Right forelimb (tissue), 1 donor: ENCODE data around the gene CFDP1.
"Not testable (repeated sequence)": the region's sequence is repeated elsewhere in the genome, so short reads cannot be mapped to it uniquely, and the experiment has no call there.

Experiments
- DNase-seq: peaks from one replicate; pipeline ENCODE4 v3.0.0-alpha.2; 2018

Gene CFDP1

DNA sequence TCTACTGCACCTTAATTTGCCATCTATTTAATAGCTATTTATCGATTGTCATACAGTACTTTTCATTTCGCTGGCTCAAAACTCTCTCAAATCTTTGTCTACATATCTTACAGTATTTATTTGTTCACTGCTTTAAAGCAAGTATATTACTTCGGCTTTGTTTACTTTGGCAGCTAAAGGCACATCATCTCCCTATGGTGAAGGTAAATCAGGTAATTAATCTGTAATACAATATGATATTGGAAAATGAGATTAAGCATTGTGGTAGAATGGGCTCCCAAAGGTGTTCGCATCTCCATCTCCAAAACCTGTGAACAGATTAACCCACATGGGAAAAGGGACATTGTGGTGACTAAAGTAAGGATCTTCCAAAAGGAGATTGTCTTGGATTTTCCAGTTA lies 24.7 kb upstream of the CFDP1 start:
- no peak for DNase-seq

DNA sequence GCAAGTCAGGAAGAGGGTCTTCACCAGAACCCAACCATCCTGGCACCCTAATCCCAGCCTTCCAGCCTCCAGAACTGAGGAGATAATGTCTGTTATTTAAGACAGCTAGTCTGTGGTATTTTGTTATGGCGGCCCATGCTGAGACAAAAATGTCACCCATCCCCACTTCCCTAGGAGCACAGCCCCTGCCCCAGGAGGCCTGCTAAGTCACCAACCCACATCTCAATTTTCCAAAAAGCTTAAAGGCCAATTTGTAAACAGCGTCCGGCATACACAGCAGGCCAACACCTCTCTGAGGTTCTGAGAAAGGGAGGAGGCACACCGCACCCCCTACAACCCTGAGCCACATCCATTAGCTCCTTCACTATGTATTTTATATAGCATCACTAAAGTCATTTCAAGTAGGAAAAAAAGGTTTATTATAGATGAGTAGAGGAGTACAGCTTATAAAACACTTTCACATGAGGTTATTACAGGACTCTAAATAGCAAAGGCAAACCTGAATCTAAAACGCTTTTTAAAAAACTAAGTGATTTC lies 24.2 kb upstream of the CFDP1 start:
- no peak for DNase-seq

DNA sequence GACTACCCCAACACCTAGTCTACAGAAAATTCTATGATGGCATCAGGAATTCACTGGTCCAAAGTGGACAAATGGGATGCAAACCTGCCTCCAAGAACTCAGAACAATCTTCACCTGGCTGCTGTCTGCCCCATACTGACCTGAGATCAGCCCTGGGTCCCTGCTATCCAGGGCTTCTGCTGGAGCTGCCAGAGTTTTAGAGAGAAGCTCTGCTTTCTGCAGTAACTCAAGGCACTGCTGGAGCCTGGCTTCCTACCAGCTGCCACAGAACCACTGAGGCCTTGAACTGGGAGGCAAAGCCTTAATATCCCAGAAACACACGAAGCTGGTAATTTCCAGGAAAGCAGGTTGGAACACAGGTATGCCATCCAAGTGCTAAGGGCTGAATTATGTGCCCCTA lies 23.7 kb upstream of the CFDP1 start:
- no peak for DNase-seq

DNA sequence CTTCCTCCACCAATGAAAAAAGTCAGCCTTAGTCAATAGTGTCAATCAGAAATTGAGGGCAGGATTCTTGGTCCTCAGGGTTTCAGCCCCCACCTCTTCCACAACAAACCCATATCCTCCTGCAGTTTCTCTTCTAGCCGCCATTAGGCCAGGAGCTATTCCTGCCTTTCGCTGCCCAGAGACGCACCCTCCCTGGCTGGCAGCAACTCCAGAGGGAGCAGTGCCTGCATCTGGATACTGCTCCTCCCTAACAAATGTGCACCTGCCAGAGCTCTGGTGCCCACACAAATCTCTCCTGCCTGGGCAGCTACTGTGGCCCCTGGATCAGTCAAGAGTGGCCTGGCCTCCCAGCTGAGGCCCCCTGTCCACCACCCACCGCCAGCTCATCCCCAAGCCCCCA lies 23.2 kb upstream of the CFDP1 start:
- not testable (repeated sequence) for DNase-seq

DNA sequence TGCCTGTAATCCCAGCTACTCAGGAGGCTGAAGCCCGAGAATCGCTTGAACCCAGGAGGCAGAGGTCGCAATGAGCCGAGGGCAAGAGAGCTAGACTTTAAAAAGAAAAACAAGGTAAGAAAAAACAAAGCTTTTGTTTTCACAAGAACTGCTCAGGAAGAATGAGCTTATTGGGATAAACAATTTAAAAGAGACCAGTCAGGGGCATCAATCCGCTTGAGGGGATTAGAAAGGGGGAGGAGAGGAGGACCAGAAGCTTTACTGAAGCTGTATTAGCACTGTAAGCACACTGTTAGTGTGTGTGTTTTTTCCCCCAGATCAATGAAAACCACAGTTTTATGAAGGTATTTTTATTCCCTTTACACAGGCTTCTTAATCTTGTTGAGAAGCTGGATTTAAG lies 22.4 kb upstream of the CFDP1 start:
- no peak for DNase-seq

DNA sequence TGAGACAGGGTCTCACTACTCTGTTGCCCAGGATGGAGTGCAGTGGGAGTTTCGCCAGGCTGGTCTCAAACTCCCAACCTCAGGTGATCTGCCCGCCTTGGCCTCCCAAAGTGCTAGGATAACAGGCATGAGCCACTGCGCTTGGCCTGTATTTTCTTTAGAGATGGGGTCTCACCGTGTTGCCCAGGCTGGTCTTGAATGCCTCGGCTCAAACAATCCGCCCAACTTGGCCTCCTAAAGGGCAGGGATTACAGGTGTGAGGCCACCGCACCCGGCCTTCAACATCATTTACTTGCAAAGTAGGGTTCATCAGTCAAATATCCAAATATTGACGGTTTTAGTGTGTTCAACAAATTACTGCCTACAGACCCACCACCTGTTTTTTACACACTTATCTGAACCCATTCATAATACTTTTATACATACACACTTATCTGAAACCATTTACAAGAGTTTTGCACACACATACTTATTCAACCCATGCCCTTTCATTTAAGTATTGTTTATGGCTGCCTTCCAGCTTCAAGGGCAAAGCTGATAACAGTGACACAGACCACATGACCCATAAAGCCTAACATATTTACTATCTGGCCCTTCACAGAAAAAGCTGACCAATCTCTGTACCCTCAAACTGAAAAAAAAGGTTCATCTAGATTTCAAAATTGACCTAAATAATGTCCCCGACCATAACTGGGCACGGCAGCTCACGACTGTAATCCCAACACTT lies 19.3 kb upstream of the CFDP1 start:
- DNase-seq: no peak

DNA sequence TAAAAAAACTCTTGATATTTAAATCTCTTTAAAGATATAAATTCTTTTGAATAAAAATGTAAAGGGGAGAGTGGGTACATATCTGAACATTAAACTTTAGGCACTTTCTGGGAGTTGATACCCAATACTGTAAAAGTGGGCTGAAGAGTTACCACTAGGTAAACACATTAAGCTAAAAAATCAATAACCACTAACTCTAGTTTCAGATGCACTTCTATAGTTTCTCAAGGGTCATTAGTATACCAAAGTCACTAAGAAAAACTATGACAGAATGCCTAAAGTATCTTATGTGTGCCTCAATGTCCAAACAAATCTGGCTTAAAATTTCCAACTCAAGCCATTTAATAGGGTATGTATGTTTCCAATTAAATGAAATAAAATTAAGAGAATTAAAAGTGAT lies 13.1 kb upstream of the CFDP1 start:
- DNase-seq: no peak

DNA sequence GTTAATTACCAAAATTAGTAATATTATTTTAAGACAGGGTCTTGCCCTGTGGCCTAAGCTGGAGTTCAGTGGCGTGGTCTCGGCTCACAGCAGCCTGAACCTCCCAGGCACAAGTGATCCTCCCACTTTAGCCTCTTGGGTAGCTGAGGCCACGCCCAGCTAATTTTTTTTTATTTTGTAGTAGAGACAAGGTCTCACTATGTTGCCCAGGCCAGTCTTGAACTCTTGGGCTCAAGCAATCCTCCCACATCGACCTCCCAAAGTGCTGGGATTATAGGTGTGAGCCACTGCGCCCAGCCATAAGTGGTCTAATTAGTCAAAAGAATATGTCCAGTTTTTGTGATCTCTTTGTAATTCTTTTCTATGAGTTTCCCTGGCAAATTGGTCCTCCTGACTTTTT lies 12.0 kb upstream of the CFDP1 start:
- no peak for DNase-seq

DNA sequence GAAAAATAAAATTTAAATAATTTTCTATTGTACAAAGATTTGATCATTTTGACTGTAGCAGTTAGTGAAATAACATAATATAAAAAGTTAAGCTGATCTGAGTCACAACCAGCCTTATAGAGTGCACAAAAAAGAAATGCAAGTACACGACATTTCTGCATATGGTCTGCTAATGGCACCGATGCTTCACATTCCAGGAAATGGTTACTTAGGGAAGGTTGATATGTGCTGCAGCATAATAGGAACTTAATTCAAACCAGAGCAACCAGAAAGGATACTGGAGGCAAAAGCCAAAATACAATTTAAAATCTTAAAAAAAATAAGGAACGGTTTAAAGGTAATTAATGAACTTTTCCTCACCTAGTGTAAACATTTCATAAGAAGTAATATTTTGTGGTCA lies 10.0 kb upstream of the CFDP1 start:
- no peak for DNase-seq

DNA sequence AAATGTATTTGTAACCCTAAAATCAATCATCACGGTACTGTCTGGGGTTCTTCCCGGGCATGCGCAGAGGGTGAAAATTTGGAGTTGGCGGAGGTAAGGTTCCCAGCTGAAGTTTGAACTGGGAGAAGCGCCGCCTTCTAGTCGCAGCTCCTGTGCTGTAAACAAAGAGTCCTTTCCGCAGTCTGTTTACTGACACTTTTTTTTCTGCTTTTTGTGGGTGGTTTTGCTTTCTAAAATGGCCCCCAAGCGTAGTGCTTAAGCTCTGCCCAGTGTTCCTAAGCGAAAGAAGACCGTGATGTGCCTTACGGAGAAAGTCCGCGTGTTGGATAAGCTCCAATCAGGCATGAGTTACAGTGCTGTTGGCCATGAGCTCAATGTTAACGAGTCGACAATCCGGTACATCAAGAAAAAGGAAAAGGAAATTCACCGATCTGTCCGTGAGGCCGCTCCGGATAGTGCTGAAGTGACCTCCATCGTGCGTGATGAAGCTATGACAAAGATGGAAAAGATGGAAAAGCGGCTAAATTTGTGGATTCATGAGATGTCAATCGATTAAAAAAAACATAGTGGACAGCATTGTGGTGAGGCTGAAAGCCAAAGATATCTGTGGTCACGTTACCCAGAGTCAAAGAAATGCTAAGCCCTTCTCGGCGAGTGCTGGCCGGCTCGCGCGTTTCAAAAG lies 570 bp upstream of the CFDP1 start:
- peak; percentile 87 for DNase-seq

DNA sequence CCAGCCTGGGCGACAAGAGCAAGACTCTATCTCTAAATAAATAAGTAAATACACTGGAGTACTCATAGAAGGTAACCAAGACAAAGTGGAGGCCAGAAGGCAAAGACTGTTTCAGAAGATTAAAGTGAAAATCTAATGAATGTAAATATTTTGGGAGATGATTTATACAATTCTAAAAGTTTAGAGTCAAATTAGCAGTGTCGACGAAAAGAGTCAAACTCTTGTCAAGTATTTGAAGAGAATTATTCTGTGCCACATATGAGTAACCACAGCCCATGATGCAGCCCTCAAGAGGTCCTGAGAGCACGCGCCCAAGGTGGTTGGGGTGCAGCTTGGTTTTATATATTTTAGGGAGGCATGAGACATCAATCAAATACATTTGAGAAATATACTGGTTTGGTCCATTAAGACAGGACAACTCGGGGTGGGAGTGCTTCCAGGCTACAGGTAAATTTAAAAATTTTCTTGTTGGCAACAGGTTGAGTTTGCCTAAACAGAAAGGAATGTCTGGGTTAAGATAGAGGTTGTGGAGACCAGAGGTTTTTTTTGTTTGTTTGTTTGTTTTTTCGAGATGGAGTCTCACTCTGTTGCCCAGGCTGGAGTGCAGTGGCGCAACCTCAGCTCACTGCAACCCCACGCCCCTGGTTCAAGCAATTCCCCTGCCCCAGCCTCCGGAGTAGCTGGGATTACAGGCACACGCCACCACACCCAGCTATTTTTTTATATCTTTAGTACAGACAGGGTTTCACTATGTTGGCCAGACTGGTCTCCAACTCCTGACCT lies 3.5 kb downstream of the CFDP1 start:
- no peak for DNase-seq

DNA sequence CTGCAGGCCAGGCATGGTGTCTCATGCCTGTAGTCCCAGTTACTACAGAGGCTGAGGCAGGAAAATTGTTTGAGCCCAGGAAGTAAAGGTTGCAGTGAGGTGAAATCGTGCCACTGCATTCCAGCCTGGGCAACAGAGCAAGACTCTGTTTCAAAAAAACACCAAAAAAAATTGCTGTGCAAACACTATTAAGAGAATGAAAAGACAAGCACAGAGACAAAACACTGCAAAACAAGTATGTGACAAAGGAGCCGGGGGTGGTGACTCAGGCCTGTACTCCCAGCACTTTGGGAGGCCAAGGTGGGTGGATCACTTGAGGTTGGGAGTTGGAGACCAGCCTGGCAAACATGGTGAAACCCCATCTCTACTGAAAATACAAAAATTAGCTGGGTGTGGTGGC lies 6.8 kb downstream of the CFDP1 start:
- not testable (repeated sequence) for DNase-seq

DNA sequence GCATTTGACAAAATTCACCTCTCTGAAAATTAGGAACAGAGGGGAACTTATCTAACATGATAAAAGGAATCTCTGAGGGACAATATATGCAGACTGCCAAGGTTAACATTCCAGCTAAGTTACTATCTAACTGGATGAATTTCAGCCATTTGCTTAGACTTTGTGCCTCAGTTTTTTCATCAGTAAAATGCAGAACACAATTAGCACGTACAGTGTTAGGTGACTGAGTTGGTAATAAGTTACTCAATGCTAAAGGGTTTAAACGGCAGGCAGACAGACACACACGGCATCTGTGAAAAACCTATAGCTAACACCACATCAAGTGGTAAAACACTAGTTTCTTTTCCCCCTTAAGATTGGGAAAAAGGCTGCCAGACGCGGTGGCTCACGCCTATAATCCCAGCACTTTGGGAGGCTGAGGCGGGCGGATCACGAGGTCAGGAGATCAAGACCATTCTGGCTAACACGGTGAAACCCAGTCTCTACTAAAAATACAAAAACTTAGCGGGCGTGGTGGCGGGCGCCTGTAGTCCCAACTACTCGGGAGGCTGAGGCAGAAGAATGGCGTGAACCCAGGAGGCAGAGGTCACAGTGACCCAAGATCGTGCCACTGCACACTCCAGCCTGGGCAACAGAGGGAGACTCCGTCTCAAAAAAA lies 9.1 kb downstream of the CFDP1 start:
- not testable (repeated sequence) for DNase-seq

DNA sequence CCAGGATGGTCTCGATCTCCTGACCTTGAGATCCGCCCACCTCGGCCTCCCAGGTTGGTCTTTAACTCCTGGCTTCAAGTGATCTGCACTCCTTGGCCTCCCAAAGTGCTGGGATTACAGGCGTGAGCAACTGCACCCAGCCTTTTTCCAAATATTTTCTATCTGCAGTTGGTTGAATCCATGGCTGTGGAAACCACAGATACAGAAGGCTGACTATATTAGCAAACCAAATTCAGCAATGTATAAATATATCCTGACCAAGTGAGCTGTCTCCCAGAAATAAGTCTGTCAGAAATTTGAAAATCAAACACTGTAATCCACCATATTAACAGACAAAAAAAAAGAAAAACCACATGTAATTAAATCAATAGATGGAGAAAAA lies 9.6 kb downstream of the CFDP1 start:
- DNase-seq: no peak

DNA sequence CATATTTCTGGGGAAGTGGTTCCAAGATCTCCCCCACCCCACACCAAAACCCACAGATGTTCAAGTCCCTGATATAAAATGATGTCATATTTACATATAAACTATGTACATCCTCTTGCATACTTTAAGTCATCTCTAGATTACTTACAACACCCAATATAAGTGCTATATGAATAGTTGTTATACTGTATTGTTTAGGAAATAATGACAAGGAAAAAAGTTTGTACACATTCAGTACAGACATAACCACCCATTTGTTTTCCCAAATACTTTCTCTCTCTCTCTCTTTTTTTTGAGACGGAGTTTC lies 11.5 kb downstream of the CFDP1 start:
- no peak for DNase-seq

DNA sequence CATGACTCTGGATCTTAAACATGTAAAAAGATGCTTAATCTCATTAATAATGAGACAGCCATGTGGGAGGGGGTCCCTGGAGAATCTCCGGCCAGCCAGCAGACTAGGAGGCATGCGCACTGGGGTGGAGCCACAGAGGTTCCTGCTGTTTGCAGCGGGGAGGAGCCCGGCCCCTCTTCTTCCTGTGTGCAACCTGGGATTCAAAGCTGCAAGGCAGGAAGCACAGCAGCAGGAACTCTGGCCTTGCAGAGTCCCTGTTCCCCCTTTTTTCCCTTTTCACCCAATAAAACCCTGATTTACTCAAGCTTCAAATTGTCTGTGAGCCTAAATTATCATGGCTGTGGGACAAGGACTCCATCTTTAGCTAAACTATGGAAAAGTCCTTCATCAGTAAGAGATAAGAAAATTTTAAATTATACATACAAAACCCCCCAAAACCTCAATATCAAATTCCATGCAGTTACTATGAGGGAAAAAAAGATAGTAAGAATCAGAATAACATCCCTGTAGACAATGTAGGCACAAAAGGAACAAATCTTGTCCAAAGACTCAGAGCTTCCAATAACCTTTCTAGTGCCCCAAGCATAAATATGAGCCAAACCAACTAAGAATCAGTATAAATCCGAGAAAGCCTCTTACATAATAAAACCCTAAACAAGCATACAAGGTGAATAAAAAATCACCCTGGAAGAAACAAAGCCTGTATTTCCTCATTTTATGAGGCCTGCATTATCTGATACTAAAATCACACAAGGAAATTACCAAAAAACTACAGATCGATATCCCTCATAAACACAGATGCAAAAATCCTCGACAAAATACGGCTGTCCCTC lies 12.1 kb downstream of the CFDP1 start:
- peak; percentile 68 for DNase-seq

DNA sequence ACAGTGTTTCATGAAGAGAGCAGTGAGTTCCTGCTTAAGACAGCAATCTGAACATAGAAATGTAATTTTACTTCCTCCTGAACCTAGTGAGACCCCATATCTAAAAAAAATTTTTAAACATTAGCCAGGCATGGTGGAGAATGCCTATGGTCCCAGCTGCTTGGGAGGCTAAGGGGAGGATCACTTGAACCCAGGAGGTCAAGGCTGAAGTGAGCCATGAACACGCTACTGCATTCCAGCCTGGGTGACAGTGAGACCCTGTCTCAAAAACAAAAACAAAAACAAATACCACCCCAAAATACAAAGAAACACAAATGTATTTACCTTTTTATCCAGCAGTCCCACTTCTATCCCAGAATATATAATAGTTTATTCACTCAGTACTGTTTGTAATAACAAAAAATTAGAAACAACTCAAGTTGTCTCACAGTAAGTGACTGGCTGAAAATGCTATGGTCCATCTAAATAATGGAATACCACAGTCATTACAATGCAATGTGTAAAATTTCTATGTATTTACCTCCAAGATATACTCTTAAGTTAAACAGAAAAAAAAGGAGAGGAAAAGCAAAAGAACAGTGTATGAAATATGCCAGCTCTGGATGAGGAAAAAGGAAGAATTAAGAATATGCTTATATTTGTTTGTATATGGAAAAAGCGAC lies 16.3 kb downstream of the CFDP1 start:
- no peak for DNase-seq

DNA sequence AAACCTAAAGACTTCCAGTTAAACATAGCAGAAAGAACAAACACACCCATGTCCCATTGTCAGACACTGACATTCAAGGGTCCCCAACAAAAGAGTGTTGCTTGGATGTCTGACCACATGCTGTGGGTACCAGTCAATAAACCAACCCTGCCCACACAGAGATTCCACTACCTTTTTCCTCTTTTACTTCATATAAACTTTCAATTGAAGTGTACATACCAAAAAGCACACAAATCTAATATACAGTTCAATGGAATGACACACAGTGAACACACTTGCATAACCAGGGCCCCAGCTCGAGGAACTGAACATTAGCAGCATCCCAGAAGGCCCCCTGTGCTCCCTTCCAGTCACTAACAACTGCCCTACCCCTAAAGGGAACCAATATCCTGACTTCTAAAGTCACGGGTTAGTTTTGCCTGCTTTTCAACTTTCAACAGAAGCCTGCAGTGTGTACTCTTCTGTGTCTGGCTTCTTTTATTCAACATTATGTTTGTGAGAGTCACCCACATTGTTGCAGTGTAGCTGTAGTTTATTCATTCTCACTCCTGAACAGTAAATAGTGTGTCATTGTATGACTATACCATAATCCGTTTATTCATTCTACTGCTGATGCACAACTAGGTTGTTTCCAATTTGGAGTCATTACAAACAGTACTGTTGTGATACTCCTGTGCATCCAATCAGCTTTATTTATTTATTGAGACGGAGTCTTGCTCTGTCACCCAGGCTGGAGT lies 18.0 kb downstream of the CFDP1 start:
- no peak for DNase-seq

DNA sequence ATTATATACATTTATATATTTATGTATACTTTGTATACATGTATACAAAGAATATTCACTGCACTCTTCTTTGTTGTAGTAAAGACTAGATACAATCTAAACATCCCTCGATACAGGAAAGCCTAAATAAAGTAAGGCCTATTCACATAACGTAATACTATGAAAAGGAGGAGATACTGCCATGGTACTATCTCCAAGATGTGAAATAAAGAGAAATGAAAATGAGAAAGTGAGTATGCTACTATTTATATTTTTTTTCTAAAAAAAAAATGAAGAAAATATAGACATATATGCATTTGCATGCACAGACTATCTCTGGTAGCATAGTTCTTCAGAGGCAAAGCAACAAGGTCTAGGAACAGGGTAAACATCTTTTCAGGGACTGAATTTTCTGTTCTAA lies 19.4 kb downstream of the CFDP1 start:
- no peak for DNase-seq

DNA sequence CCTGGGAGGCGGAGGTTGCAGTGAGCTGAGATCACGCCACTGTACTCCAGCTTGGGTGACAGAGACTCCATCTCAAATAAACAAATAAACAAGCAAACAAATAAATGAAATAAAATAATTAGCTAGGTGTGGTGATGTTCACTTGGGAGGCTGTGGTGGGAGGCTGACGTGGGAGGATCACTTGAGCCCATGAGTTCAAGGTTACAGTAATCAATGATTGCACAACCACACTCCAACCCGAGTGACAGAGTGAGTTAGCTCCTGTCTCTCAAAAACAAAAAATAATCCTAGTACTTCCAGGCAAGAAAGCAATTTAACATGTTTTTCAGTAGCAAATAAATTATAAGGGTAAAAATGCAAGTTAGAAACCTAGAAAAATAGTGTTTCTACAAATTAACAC lies 26.4 kb downstream of the CFDP1 start:
- no peak for DNase-seq

DNA sequence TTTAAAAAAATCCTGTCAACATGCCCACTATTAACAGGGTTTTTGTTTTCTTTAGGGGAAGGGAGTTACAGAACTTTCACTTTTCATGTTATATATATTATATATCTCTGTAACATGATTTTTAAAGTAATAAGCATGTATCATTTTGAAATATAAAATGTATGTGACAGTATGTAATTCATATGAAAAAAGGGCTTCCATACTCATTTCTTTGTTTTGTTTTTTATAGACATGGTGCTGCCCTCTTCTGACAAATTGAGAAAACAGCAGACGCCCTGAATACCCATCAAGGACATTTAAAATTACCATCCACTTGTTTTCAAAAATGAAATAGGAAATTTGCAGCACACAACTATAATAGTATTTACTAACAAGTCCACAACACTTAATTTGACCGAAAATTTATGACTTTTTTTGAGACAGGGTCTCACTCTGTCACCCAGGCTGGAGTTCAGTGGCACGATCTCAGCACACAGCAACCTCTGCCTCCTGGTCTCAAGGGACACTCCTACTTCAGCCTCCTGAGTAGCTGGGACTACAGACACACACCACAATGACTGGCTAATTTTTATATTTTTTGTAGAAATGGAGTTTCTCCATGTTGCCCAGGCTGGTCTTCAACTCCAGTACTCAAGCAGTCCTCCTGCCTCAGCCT lies 30.4 kb downstream of the CFDP1 start:
- DNase-seq: no peak
